GM21529 (cell line): Measurements from ENCODE around the gene OOSP1.
"Not testable (repeated sequence)": the region's sequence is repeated elsewhere in the genome, so short reads cannot be mapped to it uniquely, and the experiment has no call there.

Experiments
- ATAC-seq: cut with Tn5 transposase; IDR thresholded peaks from one replicate; pipeline ENCODE4 v1.9.1; 2021; ENCODE audit not compliant: unreplicated experiment

OOSP1 gene

GRCh38 chr11:59960502-59961381 is 22.5 kb downstream of the OOSP1 start:
- ATAC-seq = no peak

GRCh38 chr11:59962107-59962482 is 23.9 kb downstream of the OOSP1 start:
- no peak for ATAC-seq

GRCh38 chr11:59963733-59964132 is 25.5 kb downstream of the OOSP1 start, which contains the start of gene OOSP4A:
Gene OOSP4A (plus strand): TSS chr11:59964033. CDS start chr11:59964033, 0 bp downstream.
- ATAC-seq = no peak

- ATAC-seq = no peak
Observed at GRCh38 chr11:59965424-59965823, 27.2 kb downstream of the OOSP1 start.

GRCh38 chr11:59966201-59966600 is 28.0 kb downstream of the OOSP1 start:
- no peak for ATAC-seq

GRCh38 chr11:59967677-59968394 is 29.6 kb downstream of the OOSP1 start:
- ATAC-seq = no peak

GRCh38 chr11:59968395-59968783 is 30.2 kb downstream of the OOSP1 start:
- no peak for ATAC-seq

GRCh38 chr11:59973097-59973496 is 34.9 kb downstream of the OOSP1 start:
- no peak for ATAC-seq

- ATAC-seq = no peak
Observed at GRCh38 chr11:59981106-59981770, 43.0 kb downstream of the OOSP1 start.

GRCh38 chr11:59982037-59982436 is 43.8 kb downstream of the OOSP1 start:
- not testable (repeated sequence) for ATAC-seq

GRCh38 chr11:59983212-59983611 is 45.0 kb downstream of the OOSP1 start:
- ATAC-seq = no peak

- ATAC-seq = no peak
Observed at GRCh38 chr11:59984368-59984767, 46.1 kb downstream of the OOSP1 start.

GRCh38 chr11:59990421-59990820 is 52.2 kb downstream of the OOSP1 start:
- ATAC-seq = no peak

- ATAC-seq = no peak
Observed at GRCh38 chr11:59992425-59992824, 54.2 kb downstream of the OOSP1 start.

GRCh38 chr11:59997800-59998199 is 59.6 kb downstream of the OOSP1 start:
- no peak for ATAC-seq

GRCh38 chr11:59999691-60000090 is 61.5 kb downstream of the OOSP1 start:
- ATAC-seq = no peak

GRCh38 chr11:60003729-60004128 is 65.5 kb downstream of the OOSP1 start:
- ATAC-seq = no peak

- no peak for ATAC-seq
Observed at GRCh38 chr11:60005360-60005759, 67.1 kb downstream of the OOSP1 start.
